Kidney (tissue), 14 donors: ENCODE results near the gene EXOC2. TPM values are rescaled to one million over a fixed set of nuclear protein-coding genes. Genes with fewer than 3 reads are reported as not detected.
A peak's percentile ranks its signal among the peaks of the same experiment; 100 is the strongest.

Source experiments
- DNase-seq, 5 donors: peaks; one replicate each; pipeline ENCODE4 v3.0.0-alpha.2; 2013 to 2020
- FAIRE-seq: peaks from 2 replicates; lab custom pipeline; 2012; peaks lifted over from hg19 to GRCh38; lab: Jason Lieb, UNC
- H3K27ac ChIP-seq, 2 donors: one replicate each; pipeline ENCODE4 v1.7.0; 2013; ENCODE audit warnings: low read depth in 2 of 2, low read length in 2 of 2, inconsistent platforms in 1 of 2
- H3K27me3 ChIP-seq: one replicate; pipeline ENCODE4 v1.7.1; 2013; ENCODE audit warnings: low read length, inconsistent platforms; ENCODE audit not compliant: control insufficient read depth, insufficient read depth
- H3K36me3 ChIP-seq, 3 donors: one replicate each; pipeline versions ENCODE4 v1.7.0 to v1.7.1; 2013; ENCODE audit warnings: low read length in 3 of 3, control low read depth in 1 of 3, inconsistent platforms in 1 of 3; ENCODE audit not compliant: insufficient read depth in 3 of 3, control insufficient read depth in 2 of 3
- H3K4me1 ChIP-seq, 3 donors: one replicate each; pipeline versions ENCODE4 v1.7.0 to v1.7.1; 2013; ENCODE audit warnings: low read length in 3 of 3, inconsistent platforms in 1 of 3, low read depth in 1 of 3; ENCODE audit not compliant: control insufficient read depth in 2 of 3, insufficient read depth in 2 of 3
- H3K4me3 ChIP-seq, 3 donors: one replicate each; pipeline versions ENCODE4 v1.7.0 to v1.8.1; 2013; ENCODE audit warnings: low read length in 3 of 3, control low read depth in 1 of 3, inconsistent platforms in 1 of 3
- H3K9ac ChIP-seq, 3 donors: one replicate each; pipeline versions ENCODE4 v1.7.0 to v1.7.1; 2013; ENCODE audit warnings: low read length in 3 of 3, control low read depth in 1 of 3, inconsistent platforms in 1 of 3
- H3K9me3 ChIP-seq, 3 donors: one replicate each; pipeline versions ENCODE4 v1.7.0 to v1.7.1; 2013; ENCODE audit warnings: low read length in 3 of 3, control low read depth in 1 of 3, inconsistent platforms in 1 of 3; ENCODE audit not compliant: control insufficient read depth in 2 of 3, insufficient read depth in 1 of 3
- CTCF ChIP-seq: IDR thresholded peaks from 3 replicates; pipeline ENCODE4 v1.5.1; 2012; ENCODE audit warnings: mild to moderate bottlenecking, moderate library complexity, borderline replicate concordance; ENCODE audit not compliant: insufficient read depth; ENCODE audit errors: extremely low read depth
- intact Hi-C: fragments of 100-400 bp; cut with DNase I; formaldehyde crosslinking; loops from one replicate; pipeline ENCODE4 v1.11.1; 2022
- polyA plus RNA-seq: library from polyadenylated mRNA; stranded (reverse); fragments of 350-450 nt; fragmentation: Illumina TruSeq; extraction: RNeasy Lipid Tissue Mini Kit (QIAGEN cat#74804); gene quantifications from one replicate; pipeline ENCODE4 v1.2.3, GENCODE V29; 2014; ENCODE audit warnings: low read depth, low replicate concordance; ENCODE audit not compliant: insufficient read depth
- total RNA-seq: library from RNA; stranded (reverse); fragmentation: NEBNext Ultra II Directional; extraction: Animal tissue kit (Norgen Biotek cat#: 25700); gene quantifications from one replicate; pipeline ENCODE4 v1.2.1, GENCODE V29; 2021
- donor health status: control.
- donor health status: control.
- donor health status: control.
- donor health status: control.
- donor health status: control.
- donor health status: DM: yes; HTN: yes; CAD: no.
- donor health status: Normal renal cell carcinoma (clear cell type).

Gene EXOC2
- total and polyA plus RNA-seq, 2 donors from 2014 or later = 8.6 to 21.7 TPM

GRCh38 chr6:484086-484745 is 208.7 kb downstream of the EXOC2 start:
- H3K4me3 ChIP-seq = no peak overlapping the region
- H3K27ac ChIP-seq = no peak overlapping the region
- no peaks in the 10 kb centered on the region for H3K27me3 ChIP-seq
- H3K36me3 ChIP-seq = peaks cover 0 to 12% (median 4%) of the 10 kb centered on the region in 3 donors
- no peak for TF ChIP-seq CTCF
- DNase-seq (no peak), FAIRE-seq (no peak)
- H3K9me3 ChIP-seq = no peaks in the 10 kb centered on the region
- intact Hi-C loops = no loop called here
- H3K4me1 ChIP-seq = no peaks in the 10 kb centered on the region
- no peak overlapping the region for H3K9ac ChIP-seq

- H3K9ac ChIP-seq = no peak overlapping the region
- TF ChIP-seq CTCF = no peak
- H3K4me3 ChIP-seq = no peak overlapping the region
- H3K27me3 ChIP-seq = peaks cover 3% of the 10 kb centered on the region
- intact Hi-C loops = no loop called here
- no peak for FAIRE-seq
- H3K36me3 ChIP-seq = no peaks in the 10 kb centered on the region
- peaks cover 0 to 2% (median 0%) of the 10 kb centered on the region in 3 donors for H3K4me1 ChIP-seq
- no peak overlapping the region for H3K27ac ChIP-seq
- no peak for DNase-seq
- no peaks in the 10 kb centered on the region for H3K9me3 ChIP-seq
These were observed 217.6 kb downstream of the EXOC2 start for GRCh38 chr6:475314-475713.

GRCh38 chr6:474453-475185 is 218.3 kb downstream of the EXOC2 start:
- TF ChIP-seq CTCF = no peak
- H3K4me3 ChIP-seq = no peak overlapping the region

More at GRCh38 chr6:474453-475185, 218.3 kb downstream of the EXOC2 start:
- Histone ChIP-seq H3K9ac (no peak overlapping the region), H3K36me3 (no peaks in the 10 kb centered on the region), H3K27me3 (peaks cover 3% of the 10 kb centered on the region), H3K9me3 (no peaks in the 10 kb centered on the region), H3K27ac (no peak overlapping the region), H3K4me1 (peaks cover 0 to 2% (median 0%) of the 10 kb centered on the region in 3 donors)
- no peak for FAIRE-seq
- intact Hi-C loops = no loop called here
- peak in 2 of 5 donors; percentile 19 to 24 for DNase-seq
